MM.1S (cell line): ENCODE results near the gene OR7C1.
"Not testable (repeated sequence)": the region's sequence is repeated elsewhere in the genome, so short reads cannot be mapped to it uniquely, and the experiment has no call there.

Experiments
- DNase-seq: peaks from one replicate; pipeline ENCODE4 v3.0.0-alpha.2; 2015
- H2AFZ ChIP-seq: fragments of 300-600 bp; sonication (generic); 2 replicates; pipeline ENCODE4 v1.6.0; 2016; ENCODE audit warnings: antibody characterized with exemption, low read length
- H3F3A ChIP-seq: fragments of 300-600 bp; sonication (generic); 2 replicates; pipeline ENCODE4 v1.6.1; 2016; ENCODE audit warnings: mild to moderate bottlenecking, antibody characterized with exemption, low read length, moderate library complexity, mixed read lengths; ENCODE audit not compliant: insufficient read depth
- H3K27ac ChIP-seq: fragments of 300-600 bp; sonication (generic); 2 replicates; pipeline ENCODE4 v1.5.1; 2016; ENCODE audit warnings: mild to moderate bottlenecking, low read length
- H3K27me3 ChIP-seq: fragments of 300-600 bp; sonication (generic); replicated peaks from 2 replicates; pipeline ENCODE4 v1.6.0; 2016; ENCODE audit warnings: low read length; ENCODE audit not compliant: insufficient read depth
- H3K36me3 ChIP-seq: fragments of 300-600 bp; sonication (generic); replicated peaks from 2 replicates; pipeline ENCODE4 v1.6.1; 2016; ENCODE audit warnings: mild to moderate bottlenecking, low read length, mixed read lengths; ENCODE audit not compliant: insufficient read depth
- H3K4me1 ChIP-seq: fragments of 300-600 bp; sonication (generic); 2 replicates; pipeline ENCODE4 v1.6.1; 2016; ENCODE audit warnings: low read length, mixed read lengths
- H3K4me2 ChIP-seq: fragments of 300-600 bp; sonication (generic); 2 replicates; pipeline ENCODE4 v1.6.0; 2016; ENCODE audit warnings: low read depth, low read length
- H3K4me3 ChIP-seq: fragments of 300-600 bp; sonication (generic); 2 replicates; pipeline ENCODE4 v1.5.1; 2016; ENCODE audit warnings: low read length, mixed read lengths
- H3K79me2 ChIP-seq: fragments of 300-600 bp; sonication (generic); 2 replicates; pipeline ENCODE4 v1.6.1; 2016; ENCODE audit warnings: mixed run types, low read length, mixed read lengths
- H3K9ac ChIP-seq: fragments of 300-600 bp; sonication (generic); 2 replicates; pipeline ENCODE4 v1.6.1; 2016; ENCODE audit warnings: low read length, mixed read lengths
- H3K9me2 ChIP-seq: fragments of 300-600 bp; sonication (generic); replicated peaks from 2 replicates; pipeline ENCODE4 v1.6.1; 2016; ENCODE audit warnings: mild to moderate bottlenecking, low read length, mixed read lengths; ENCODE audit not compliant: insufficient read depth
- H3K9me3 ChIP-seq: fragments of 300-600 bp; sonication (generic); replicated peaks from 2 replicates; pipeline ENCODE4 v1.6.1; 2016; ENCODE audit warnings: mild to moderate bottlenecking, low read length, mixed read lengths; ENCODE audit not compliant: insufficient read depth
- H4K20me1 ChIP-seq: fragments of 300-600 bp; sonication (generic); 2 replicates; pipeline ENCODE4 v1.6.1; 2016; ENCODE audit warnings: mild to moderate bottlenecking, low read length, moderate library complexity, mixed read lengths; ENCODE audit not compliant: insufficient read depth
- EZH2 ChIP-seq: fragments of 300-600 bp; sonication (generic); optimal IDR thresholded peaks from 2 replicates; pipeline ENCODE3; 2017; ENCODE audit warnings: low read depth, mild to moderate bottlenecking, antibody characterized with exemption, low read length, mixed read lengths
- EZH2phosphoT487 ChIP-seq: fragments of 300-600 bp; sonication (generic); IDR thresholded peaks from 2 replicates; pipeline ENCODE4 v1.6.1; 2018; ENCODE audit warnings: antibody characterized with exemption, low read length
- TF ChIP-seq, protein P1 (sequence below): fragments of 300-600 bp; sonication (generic); IDR thresholded peaks from 2 replicates; pipeline ENCODE4 v1.5.1; 2016; ENCODE audit warnings: antibody characterized with exemption, low read length, mixed read lengths

OR7C1 gene

GRCh38 chr19:14767466-14767971 is 67.5 kb downstream of the OR7C1 start:
- H3F3A ChIP-seq = no peaks in the 10 kb centered on the region
- H2AFZ ChIP-seq = no peak overlapping the region
- H3K27ac ChIP-seq = no peak overlapping the region
- H3K36me3 ChIP-seq = no peaks in the 10 kb centered on the region
- no peaks in the 10 kb centered on the region for H4K20me1 ChIP-seq
- no peaks in the 10 kb centered on the region for H3K79me2 ChIP-seq
- TF ChIP-seq, protein P1, sequence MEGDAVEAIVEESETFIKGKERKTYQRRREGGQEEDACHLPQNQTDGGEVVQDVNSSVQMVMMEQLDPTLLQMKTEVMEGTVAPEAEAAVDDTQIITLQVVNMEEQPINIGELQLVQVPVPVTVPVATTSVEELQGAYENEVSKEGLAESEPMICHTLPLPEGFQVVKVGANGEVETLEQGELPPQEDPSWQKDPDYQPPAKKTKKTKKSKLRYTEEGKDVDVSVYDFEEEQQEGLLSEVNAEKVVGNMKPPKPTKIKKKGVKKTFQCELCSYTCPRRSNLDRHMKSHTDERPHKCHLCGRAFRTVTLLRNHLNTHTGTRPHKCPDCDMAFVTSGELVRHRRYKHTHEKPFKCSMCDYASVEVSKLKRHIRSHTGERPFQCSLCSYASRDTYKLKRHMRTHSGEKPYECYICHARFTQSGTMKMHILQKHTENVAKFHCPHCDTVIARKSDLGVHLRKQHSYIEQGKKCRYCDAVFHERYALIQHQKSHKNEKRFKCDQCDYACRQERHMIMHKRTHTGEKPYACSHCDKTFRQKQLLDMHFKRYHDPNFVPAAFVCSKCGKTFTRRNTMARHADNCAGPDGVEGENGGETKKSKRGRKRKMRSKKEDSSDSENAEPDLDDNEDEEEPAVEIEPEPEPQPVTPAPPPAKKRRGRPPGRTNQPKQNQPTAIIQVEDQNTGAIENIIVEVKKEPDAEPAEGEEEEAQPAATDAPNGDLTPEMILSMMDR = no peak
- no peak for TF ChIP-seq EZH2
- no peak overlapping the region for H3K9ac ChIP-seq
- H3K9me2 ChIP-seq = no peaks in the 10 kb centered on the region
- DNase-seq = no peak
- peaks cover 34% of the 10 kb centered on the region for H3K27me3 ChIP-seq
- no peaks in the 10 kb centered on the region for H3K4me1 ChIP-seq
- H3K4me3 ChIP-seq = no peak overlapping the region
- H3K4me2 ChIP-seq = no peak overlapping the region
- no peaks in the 10 kb centered on the region for H3K9me3 ChIP-seq

GRCh38 chr19:14765841-14766240 is 69.1 kb downstream of the OR7C1 start:
- H4K20me1 ChIP-seq, H2AFZ ChIP-seq, H3K9ac ChIP-seq, H3K4me2 ChIP-seq, H3K9me3 ChIP-seq, H3K27ac ChIP-seq, DNase-seq, H3K79me2 ChIP-seq, H3K4me1 ChIP-seq, H3K9me2 ChIP-seq, H3K36me3 ChIP-seq, H3K4me3 ChIP-seq, H3F3A ChIP-seq: not testable (repeated sequence)
- peaks cover 43% of the 10 kb centered on the region for H3K27me3 ChIP-seq

GRCh38 chr19:14765403-14765802 is 69.6 kb downstream of the OR7C1 start:
- DNase-seq, H3K27ac ChIP-seq, H3K9me3 ChIP-seq, H3K9me2 ChIP-seq, H3F3A ChIP-seq, H3K79me2 ChIP-seq, H4K20me1 ChIP-seq, H3K9ac ChIP-seq, H3K4me1 ChIP-seq, H2AFZ ChIP-seq, H3K36me3 ChIP-seq, H3K4me3 ChIP-seq, H3K4me2 ChIP-seq: not testable (repeated sequence)
- H3K27me3 ChIP-seq = peaks cover 48% of the 10 kb centered on the region

GRCh38 chr19:14764401-14764800 is 70.6 kb downstream of the OR7C1 start:
- no peaks in the 10 kb centered on the region for H3K9me2 ChIP-seq
- peaks cover 47% of the 10 kb centered on the region for H3K27me3 ChIP-seq
- H3K9me3 ChIP-seq = no peaks in the 10 kb centered on the region
- no peak overlapping the region for H3K27ac ChIP-seq
- H4K20me1 ChIP-seq = no peaks in the 10 kb centered on the region
- H3F3A ChIP-seq = no peaks in the 10 kb centered on the region
- H3K9ac ChIP-seq = no peak overlapping the region
- H3K79me2 ChIP-seq = no peaks in the 10 kb centered on the region
- H3K4me2 ChIP-seq = no peak overlapping the region
- no peak overlapping the region for H2AFZ ChIP-seq
- no peak for DNase-seq
- TF ChIP-seq EZH2 (no peak), EZH2phosphoT487 (no peak)
- TF ChIP-seq, protein P1 = no peak
- H3K4me3 ChIP-seq = no peak overlapping the region
- H3K36me3 ChIP-seq = no peaks in the 10 kb centered on the region
- no peaks in the 10 kb centered on the region for H3K4me1 ChIP-seq
